ENCODE data around the gene ARHGAP24. TPM values are rescaled to one million over a fixed set of nuclear protein-coding genes. Genes with fewer than 3 reads are reported as not detected.

ARHGAP24 gene
- total RNA-seq, 3 donors from 2014 or later = 20.6 to 60.2 (median 37.2) TPM

DNA sequence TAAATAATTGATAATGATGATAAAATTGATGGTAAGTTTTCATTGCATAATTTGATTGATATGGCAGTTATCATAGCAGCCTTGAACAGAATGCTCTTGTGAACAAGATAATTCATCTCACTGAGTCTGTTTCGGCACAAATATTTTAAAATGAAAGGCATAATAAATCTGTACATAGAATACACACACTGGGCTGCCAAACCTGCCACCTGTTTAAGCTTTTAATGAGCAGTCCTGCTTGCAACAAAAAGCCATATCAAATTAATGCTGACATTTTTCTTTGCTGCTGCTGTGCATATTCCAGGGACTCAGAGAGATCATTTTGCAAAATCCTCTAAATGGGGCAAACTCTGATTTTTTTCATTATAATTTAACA lies 201.1 kb downstream of the ARHGAP24 start:
- intact Hi-C loops (cut with DNase I; ENCODE audit: low total_unique reads) = no loop called here
- Histone ChIP-seq H3K27me3 (no peaks in the 10 kb centered on the region), H3K36me3 (no peaks in the 10 kb centered on the region), H3K9me3 (no peaks in the 10 kb centered on the region), H3K4me3 (no peak overlapping the region), H3K27ac (no peak overlapping the region), H3K4me1 (no peaks in the 10 kb centered on the region)
- DNase-seq (ENCODE audit: low spot score in 2 of 2) = no peak
- TF ChIP-seq POLR2AphosphoS5 (IDR thresholded peaks at IDR 0.05) = no peak
- no peak for TF ChIP-seq CTCF (IDR thresholded peaks at IDR 0.05)
- TF ChIP-seq POLR2A (IDR thresholded peaks at IDR 0.05) = no peak

- Histone ChIP-seq H3K4me1 (no peaks in the 10 kb centered on the region), H3K27me3 (no peaks in the 10 kb centered on the region), H3K36me3 (no peaks in the 10 kb centered on the region), H3K4me3 (no peak overlapping the region), H3K27ac (no peak overlapping the region), H3K9me3 (no peaks in the 10 kb centered on the region)
- intact Hi-C loops (cut with DNase I; ENCODE audit: low total_unique reads) = no loop called here
- TF ChIP-seq CTCF (IDR thresholded peaks at IDR 0.05) (no peak), POLR2AphosphoS5 (IDR thresholded peaks at IDR 0.05) (no peak), POLR2A (IDR thresholded peaks at IDR 0.05) (no peak)
- DNase-seq (ENCODE audit: low spot score in 2 of 2) = no peak
Observed at GRCh38 chr4:85676850-85677590, 202.1 kb downstream of the ARHGAP24 start.

GRCh38 chr4:85681221-85681657 lies 206.3 kb downstream of the ARHGAP24 start:
- H3K27me3 ChIP-seq = no peaks in the 10 kb centered on the region
- no peaks in the 10 kb centered on the region for H3K9me3 ChIP-seq
- intact Hi-C loops (cut with DNase I; ENCODE audit: low total_unique reads) = no loop called here
- no peaks in the 10 kb centered on the region for H3K4me1 ChIP-seq
- TF ChIP-seq POLR2A (IDR thresholded peaks at IDR 0.05) (no peak), POLR2AphosphoS5 (IDR thresholded peaks at IDR 0.05) (peak in 1 of 3 donors; percentile 60)
- H3K36me3 ChIP-seq = no peaks in the 10 kb centered on the region
- no peak overlapping the region for H3K4me3 ChIP-seq
- H3K27ac ChIP-seq = peak overlapping the region; percentile 50 to 60
- peak in 1 of 2 donors; percentile 30 for DNase-seq (ENCODE audit: low spot score in 2 of 2)

DNA sequence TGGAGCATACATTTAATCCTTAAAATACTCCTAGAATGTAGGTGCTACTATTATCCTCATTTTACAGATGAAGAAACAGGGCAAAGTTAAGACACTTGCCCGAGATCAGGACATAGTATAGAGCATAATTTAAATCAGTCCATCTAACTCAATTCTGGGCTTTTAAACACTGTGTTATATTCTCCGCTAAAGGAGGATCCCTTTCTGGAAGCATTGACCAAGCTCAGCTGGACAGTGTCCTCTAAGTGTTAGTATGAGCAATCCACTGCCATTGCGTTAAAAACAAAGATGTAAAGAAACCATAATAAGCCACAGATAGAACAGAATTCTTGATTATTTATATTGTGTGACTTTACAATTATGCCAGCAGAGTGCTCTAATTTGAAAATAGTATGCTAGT lies 207.0 kb downstream of the ARHGAP24 start:
- TF ChIP-seq CTCF (IDR thresholded peaks at IDR 0.05) (no peak), POLR2A (IDR thresholded peaks at IDR 0.05) (no peak), POLR2AphosphoS5 (IDR thresholded peaks at IDR 0.05) (no peak)
- Histone ChIP-seq H3K36me3 (no peaks in the 10 kb centered on the region), H3K4me3 (no peak overlapping the region), H3K4me1 (no peaks in the 10 kb centered on the region), H3K27me3 (no peaks in the 10 kb centered on the region), H3K9me3 (no peaks in the 10 kb centered on the region), H3K27ac (peak overlapping the region; percentile 50 to 60)
- intact Hi-C loops (cut with DNase I; ENCODE audit: low total_unique reads) = no loop called here
- DNase-seq (ENCODE audit: low spot score in 2 of 2) = no peak

DNA sequence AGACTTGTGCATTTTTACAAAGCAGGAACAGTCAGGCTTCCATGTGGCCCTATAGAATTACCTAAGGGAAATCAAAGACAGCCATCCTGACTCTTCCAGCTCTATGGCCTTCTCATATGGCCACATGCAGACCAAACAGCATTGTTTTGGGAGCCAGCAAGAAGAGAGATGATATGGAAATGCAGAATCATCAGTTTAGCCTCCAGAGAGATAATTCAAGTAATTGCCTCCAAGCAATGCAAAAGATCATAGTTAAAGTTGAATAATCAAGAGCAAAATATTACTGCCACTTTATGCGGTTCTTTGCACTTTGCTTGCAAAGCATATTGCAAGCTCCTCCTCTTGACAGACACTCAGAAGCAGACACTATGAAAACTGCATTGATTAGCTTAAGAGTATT lies 207.4 kb downstream of the ARHGAP24 start:
- TF ChIP-seq CTCF (IDR thresholded peaks at IDR 0.05) = no peak
- no peak for TF ChIP-seq POLR2A (IDR thresholded peaks at IDR 0.05)
- TF ChIP-seq POLR2AphosphoS5 (IDR thresholded peaks at IDR 0.05) = no peak
- no peak for DNase-seq (ENCODE audit: low spot score in 2 of 2)
- Histone ChIP-seq H3K4me3 (no peak overlapping the region), H3K36me3 (no peaks in the 10 kb centered on the region), H3K4me1 (no peaks in the 10 kb centered on the region), H3K27ac (peak overlapping the region in 1 of 2 donors; percentile 60), H3K9me3 (no peaks in the 10 kb centered on the region), H3K27me3 (no peaks in the 10 kb centered on the region)
- intact Hi-C loops (cut with DNase I; ENCODE audit: low total_unique reads) = no loop called here

All from breast epithelium (tissue), 4 donors.